HG03342 (cell line): Measurements from ENCODE around the gene LRRC18.

Source experiments
- ATAC-seq: cut with Tn5 transposase; IDR thresholded peaks from one replicate; pipeline ENCODE4 v1.9.1; 2021; ENCODE audit warnings: mild to moderate bottlenecking, moderate library complexity; ENCODE audit not compliant: unreplicated experiment

Gene LRRC18

GRCh38 chr10:48946891-48947500 is 7.4 kb upstream of the LRRC18 start:
- ATAC-seq, result no peak

- ATAC-seq, result no peak
Measured at GRCh38 chr10:48946332-48946731, 6.7 kb upstream of the LRRC18 start.

GRCh38 chr10:48945441-48946130 is 5.9 kb upstream of the LRRC18 start:
- ATAC-seq, result no peak

- ATAC-seq, result no peak
Measured at GRCh38 chr10:48944171-48944570, 4.5 kb upstream of the LRRC18 start.

- no peak for ATAC-seq
Measured at GRCh38 chr10:48943096-48943495, 3.5 kb upstream of the LRRC18 start.

GRCh38 chr10:48941427-48942075 is 1.9 kb upstream of the LRRC18 start:
- ATAC-seq, result no peak

- ATAC-seq, result no peak
Measured at GRCh38 chr10:48940958-48941357, 1.3 kb upstream of the LRRC18 start.

GRCh38 chr10:48940372-48940771 is 732 bp upstream of the LRRC18 start:
- no peak for ATAC-seq

- ATAC-seq, result no peak
Measured at GRCh38 chr10:48938990-48939536, 577 bp downstream of the LRRC18 start.

GRCh38 chr10:48938281-48938680 is 1.4 kb downstream of the LRRC18 start:
- ATAC-seq, result no peak

- ATAC-seq, result no peak
Measured at GRCh38 chr10:48937796-48938195, 1.8 kb downstream of the LRRC18 start.

- ATAC-seq, result no peak
Measured at GRCh38 chr10:48935577-48935976, 4.1 kb downstream of the LRRC18 start.

GRCh38 chr10:48934672-48935501 is 4.8 kb downstream of the LRRC18 start:
- ATAC-seq, result no peak

- ATAC-seq, result no peak
Measured at GRCh38 chr10:48932831-48933664, 6.6 kb downstream of the LRRC18 start.

- ATAC-seq, result no peak
Measured at GRCh38 chr10:48931188-48931587, 8.5 kb downstream of the LRRC18 start.

GRCh38 chr10:48929413-48929990 is 10.1 kb downstream of the LRRC18 start:
- ATAC-seq, result no peak

GRCh38 chr10:48926764-48927540 is 12.7 kb downstream of the LRRC18 start:
- ATAC-seq, result no peak

GRCh38 chr10:48926255-48926654 is 13.4 kb downstream of the LRRC18 start:
- ATAC-seq, result no peak

- no peak for ATAC-seq
Measured at GRCh38 chr10:48924988-48925387, 14.7 kb downstream of the LRRC18 start.
